Fibroblast of skin of right biceps (primary cell): ENCODE measurements around the gene RSRC1.
"Not testable (repeated sequence)": the region's sequence is repeated elsewhere in the genome, so short reads cannot be mapped to it uniquely, and the experiment has no call there.

ENCODE experiments used
- DNase-seq: peaks from one replicate; pipeline ENCODE4 v3.0.0-alpha.2; 2013

Gene RSRC1

DNA sequence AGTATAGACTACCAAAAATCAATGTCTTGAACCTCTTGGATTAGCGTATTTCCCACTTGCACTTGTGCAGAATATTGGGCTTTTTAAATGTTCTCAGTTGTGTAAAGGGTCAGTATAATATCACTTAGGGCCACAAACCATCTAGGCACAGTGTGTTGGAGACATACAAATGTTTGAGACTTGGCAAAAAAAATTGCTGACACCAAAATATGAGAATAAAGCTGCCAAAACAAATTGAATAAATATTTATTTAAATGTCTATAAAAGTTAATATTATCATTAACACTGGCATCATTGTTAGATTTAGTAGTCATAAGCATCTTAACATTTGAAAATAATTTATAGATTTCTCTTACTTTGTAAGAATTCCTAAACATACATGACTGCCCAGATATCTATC, 430.2 kb downstream of the RSRC1 start:
- no peak for DNase-seq

DNA sequence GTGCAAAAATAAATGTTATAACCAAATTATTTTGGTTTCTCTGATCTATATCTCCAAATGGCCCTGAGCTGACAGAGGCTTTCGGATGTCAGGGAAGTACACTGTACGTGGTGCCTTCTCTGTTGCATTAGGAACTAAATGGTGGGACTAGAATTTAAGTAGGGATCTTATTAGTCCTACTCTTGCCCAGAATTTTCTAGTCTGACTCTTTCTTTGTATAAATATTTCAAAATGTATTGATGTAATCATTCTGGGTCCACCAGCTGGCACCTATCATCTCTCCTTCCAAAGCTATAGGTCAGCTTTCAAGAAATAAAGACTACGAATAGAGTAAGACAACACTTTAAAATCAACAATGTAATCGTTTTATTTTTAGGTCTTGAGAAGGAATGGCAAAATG, 438.8 kb downstream of the RSRC1 start:
- DNase-seq = no peak

DNA sequence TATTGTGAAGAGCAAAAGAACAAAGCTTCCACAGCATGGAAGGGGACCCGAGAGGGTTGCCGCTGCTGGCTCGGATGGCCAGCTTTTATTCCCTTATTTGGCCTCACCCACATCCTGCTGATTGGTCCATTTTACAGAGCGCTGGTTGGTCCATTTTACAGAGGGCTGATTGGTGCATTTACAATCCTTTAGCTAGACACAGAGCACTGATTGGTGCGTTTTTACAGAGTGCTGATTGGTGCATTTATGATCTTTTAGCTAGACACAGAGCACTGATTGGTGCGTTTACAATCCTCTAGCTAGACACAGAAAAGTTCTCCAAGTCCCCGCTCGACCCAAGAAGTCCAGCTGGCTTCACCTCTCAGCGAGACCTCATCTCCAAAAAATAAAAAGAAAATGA, 440.0 kb downstream of the RSRC1 start:
- DNase-seq = not testable (repeated sequence)

DNA sequence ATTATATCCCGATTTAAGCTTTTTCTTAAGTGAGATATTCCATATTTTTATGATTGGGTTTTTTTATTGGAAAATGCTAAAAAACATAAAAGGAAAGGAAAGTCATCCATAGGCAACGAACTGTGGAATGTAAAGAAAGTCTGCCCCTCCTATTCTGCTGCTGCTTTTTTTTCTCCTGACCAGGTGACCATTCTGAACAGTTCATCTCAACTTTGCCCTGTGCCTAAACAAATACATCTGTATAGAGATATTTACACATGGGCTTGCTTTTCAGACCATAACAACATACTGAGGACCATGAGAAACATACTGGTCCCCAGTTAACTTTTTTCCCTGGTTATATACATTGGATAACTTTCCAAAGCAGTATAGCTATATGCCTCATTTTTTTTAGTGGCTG, 442.2 kb downstream of the RSRC1 start:
- no peak for DNase-seq

DNA sequence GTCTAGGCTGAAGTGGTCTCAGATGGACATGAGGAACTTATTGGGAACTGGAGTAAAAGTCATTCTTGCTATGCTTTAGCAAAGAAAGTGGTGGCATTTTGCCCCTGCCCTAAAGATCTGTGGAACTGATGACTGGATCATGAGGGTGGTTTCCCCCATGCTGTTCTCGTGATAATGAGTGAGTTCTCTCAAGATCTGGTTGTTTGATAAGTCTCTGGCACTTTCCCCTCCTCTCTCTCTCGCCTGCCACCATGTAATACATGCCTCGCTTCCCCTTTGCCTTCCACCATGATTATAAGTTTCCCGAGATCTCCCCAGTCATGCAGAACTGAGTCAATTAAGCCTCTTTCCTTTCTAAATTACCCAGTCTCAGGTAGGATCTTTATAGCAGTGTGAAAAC, 449.6 kb downstream of the RSRC1 start:
- DNase-seq = no peak

DNA sequence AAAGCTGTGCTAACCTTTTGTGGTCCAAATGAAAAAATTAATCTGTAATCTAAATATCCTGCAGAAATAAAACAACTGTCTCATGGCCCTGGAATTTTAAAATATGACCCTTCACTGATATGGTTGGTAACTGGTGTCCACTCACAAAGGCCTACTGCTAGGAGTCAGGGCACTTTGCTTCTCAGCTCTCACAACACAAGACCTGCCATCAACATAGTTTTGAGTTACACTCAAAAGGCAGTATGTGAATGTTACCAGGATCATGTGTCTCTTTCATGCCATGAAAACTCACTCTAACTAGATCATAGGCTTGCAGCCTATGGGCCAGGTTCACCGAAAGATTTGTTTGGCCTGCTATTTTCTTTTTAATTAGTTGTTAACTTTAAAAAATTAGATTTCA, 451.1 kb downstream of the RSRC1 start:
- no peak for DNase-seq

DNA sequence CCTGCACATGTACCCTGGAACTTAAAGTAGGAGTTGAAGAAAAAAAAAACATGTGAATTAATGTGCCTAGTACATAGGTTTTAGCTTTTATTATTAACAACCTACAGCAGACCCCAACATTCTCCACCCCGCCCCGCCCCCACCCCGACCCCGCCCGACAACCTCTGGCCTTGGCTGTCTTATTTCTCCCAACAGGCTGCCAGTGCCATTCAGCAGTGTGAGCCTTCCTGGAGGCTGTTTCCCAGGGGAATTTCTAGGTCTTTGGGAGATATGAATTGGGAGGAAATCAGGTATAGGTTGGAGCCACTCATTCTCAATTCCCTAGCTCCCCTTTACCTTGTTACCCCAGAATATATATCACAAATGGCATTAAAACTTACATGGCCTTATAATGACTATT, 452.8 kb downstream of the RSRC1 start:
- no peak for DNase-seq

DNA sequence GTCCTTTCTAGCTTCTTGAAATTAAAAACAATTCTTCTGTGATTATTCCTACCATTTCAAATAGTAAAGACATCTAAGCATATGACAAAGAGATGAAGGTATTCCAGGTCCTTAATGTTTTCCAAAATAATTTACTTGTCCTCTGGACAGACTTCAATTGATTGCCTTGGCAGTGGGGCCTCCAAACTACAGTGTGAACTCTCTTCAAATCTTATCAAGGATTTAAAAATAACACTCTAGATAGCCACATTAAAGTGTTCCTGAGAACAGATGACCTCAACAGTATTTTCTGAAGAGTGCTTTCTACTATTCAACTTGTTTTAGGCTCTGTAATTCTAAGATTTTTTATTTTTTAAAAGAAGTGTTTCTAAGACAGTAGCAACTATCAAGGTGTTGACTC, 453.2 kb downstream of the RSRC1 start:
- DNase-seq = no peak

DNA sequence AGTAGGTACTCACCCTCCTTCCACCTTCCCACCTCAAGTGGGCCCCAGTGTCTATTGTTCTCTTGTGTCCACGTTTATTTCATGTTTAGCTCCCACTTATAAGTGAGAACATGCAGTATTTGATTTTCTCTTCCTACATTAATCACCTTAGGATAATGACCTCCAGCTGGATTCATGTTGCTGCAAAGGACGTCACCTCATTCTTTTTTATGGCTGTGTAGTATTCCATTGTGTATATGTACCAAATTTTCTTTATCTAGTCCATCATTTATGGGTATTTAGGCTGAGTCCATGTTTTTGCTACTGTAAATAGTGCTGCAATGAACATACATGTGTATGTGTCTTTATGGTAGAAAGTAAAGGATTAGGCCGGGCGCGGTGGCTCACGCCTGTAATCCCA, 455.2 kb downstream of the RSRC1 start:
- no peak for DNase-seq

DNA sequence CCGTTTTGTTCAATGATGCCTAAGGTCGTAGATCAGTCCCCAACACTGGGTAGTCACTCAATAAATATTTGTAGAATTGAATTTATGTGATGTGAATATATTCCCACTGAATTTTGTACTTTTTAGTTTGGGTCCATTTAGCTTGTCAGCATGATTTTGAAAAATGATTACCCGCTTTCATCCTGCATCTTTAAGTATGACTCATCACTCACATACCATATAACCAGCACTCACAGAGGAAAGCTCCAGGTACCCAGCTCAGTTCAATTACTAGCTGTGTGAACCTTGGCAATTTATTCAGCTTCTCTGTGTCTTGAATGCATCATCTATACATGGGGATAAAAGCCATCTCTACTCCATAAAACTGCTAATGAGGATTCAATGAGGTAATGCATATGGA, 458.9 kb downstream of the RSRC1 start:
- peak; percentile 66 for DNase-seq

DNA sequence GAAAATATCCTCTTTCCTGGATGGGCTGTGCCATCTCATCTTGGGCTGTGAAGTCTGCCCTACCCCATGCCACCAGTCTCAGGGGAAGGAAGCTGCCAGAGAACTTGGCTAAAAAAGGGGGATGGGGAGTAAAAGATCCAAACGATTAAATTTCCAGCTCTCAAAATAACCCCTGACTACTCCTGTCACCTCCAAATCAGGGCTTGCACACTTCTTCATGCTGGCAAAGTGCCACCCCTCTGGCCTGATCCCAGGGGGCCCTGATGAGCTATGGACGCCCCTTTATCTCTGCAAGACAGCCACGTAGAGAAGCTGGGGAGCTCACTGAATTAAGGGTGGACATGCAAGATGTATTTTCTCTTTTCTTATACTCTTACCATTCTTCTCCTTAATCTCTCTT, 459.9 kb downstream of the RSRC1 start:
- DNase-seq = no peak

DNA sequence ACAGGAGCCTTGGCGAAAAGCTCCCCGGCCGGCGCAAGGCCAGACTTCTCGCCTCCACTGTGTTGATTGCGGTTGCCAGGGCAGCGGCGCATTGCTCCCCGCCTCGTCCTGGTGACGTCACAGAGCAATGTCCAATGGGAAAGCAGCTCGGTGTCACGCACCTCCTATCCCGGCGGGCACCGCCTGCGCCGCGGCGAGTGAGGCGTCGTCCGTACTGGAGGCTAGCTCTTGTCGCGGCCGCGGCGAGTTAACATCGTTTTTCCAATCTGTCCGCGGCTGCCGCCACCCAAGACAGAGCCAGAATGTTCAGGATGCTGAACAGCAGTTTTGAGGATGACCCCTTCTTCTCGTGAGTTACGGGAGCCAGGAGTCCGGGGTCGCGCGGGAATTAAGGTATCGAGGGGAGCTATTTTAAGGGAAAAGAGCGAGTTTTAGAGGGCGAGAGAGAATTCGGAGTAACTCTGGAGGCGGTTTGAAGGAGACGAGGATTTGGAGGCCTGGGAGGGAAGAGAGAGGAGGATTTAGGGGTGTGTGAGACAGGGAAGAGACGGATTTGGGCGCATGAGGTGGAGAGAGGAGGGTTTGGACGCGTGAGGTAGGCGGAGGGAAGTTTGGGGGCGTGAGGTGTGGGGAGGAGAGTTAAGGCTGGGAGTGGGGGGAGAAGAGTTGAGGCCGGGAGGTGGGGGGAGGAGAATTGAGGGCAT, 461.3 kb downstream of the RSRC1 start, which contains the start of gene MLF1:
Gene MLF1 (plus strand): TSS at position 196 of the 704 bp plus-strand sequence. CDS start 107 bp downstream, at position 303.
- DNase-seq = peak; percentile 96

DNA sequence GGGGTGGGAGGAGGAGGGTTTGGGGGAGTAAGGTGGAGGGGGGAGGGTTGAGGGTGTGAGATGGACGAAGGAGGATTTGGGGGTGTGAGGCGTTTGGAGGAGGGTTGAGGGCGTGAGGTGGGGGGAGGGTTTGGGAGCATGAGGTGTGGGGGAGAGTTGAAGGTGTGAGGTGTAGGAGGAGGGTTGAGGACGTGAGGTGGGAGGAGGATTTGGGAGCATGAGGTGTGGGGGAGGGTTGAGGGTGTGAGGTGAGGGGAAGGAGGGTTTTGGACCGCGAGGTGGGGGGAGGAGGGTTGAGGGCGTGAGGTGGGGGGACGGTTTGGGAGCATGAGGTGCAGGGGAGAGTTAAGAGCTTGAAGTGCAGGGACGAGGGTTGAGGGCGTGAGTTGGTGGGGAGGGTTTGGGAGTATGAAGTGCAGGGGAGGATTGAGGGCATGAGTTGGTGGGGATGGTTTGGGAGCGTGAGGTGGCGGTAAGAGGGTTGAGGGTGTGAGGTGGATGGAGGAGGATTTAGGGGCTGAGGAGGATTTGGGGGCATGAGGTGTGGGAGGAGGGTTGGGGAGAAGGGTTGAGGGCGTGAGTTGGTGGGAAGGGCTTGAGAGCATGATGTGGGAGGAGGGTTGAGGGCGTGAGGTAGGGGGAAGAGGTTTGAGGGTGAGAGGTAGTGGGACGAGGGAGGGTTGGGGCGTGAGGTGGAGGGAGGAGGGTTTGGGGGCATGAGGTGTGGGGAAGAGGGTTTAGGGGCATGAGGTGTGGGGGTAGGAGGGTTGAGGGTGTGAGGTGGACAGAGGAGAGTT, 462.3 kb downstream of the RSRC1 start:
- no peak for DNase-seq

DNA sequence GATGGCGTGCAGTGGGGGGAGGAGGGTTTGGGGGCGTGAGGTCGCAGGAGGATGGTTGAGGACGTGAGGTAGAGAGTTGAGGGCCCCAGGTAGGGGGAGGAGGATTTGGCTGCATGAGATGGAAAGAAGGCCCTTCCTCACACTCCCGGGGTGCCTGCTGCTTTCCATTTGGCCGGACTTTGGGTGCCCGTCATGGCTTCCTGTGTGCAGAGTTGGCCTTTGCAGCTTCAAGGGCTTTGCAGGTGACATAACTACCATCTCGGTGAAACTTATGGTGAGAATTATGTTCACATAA, 462.8 kb downstream of the RSRC1 start:
- DNase-seq = no peak

DNA sequence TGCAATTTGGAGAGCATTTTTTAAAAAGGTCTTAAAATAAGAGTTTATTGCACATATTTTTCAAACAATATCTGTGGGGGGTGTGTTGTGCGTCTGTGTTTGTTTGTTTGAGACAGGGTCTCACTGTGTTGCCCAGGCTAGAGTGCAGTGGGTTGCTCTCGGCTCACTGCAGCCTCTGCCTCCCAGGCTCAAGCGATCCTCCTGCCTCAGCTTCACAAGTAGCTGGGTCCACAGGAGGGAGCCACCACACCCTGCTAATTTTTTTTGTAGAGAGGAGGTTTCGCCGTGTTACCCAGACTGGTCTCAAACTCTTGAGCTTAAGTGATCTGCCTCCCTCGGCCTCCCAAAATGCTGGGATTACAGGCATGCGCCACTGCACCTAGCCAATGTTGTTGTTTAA, 463.8 kb downstream of the RSRC1 start:
- DNase-seq = no peak

DNA sequence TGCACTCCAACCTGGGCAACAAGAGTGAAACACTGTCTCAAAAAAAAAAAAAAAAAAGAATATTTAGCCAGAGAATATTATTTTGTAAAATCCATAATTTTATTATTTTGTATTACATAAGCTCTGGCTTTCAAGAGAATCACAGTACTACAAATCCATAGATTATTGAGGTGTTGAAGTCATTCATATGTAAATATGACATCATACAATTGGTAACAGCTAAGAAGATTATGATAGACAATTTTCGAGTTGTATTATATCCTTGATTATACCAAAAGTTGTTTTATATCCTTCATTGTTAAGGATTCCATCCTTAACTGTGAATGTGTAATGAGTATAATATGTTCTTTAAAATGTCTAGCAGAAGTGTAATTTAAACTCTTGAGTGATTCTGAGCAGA, 464.8 kb downstream of the RSRC1 start:
- no peak for DNase-seq

DNA sequence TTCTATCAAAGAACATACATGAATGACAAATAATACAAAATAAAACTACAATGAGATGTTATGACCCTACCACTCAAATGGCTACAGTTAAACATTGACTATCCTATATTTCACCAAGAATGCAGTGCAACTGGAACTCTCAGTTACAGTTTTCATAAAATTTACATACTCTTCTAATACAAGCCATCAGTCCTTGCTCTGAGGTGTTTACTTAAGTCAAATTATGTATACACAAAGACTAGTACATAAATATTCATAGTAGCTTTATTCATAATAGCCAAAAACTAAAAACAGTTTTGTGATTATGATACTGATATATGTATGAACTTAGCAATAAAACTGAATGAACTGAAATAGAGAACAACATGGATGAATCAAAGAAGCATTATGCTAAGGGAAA, 480.3 kb downstream of the RSRC1 start:
- no peak for DNase-seq
